Bladder microvascular endothelial cell (primary cell): ENCODE data around the gene SPRR2E. TPM values are rescaled to one million over a fixed set of nuclear protein-coding genes. Genes with fewer than 3 reads are reported as not detected.

ENCODE experiments used
- total RNA-seq: library from RNA; depleted of rRNA; stranded (reverse); fragments of >200 nt; gene quantifications from 2 replicates; pipeline ENCODE4 v1.2.3, GENCODE V29; 2014

SPRR2E gene
- total RNA-seq, result not detected in 2 replicates

DNA sequence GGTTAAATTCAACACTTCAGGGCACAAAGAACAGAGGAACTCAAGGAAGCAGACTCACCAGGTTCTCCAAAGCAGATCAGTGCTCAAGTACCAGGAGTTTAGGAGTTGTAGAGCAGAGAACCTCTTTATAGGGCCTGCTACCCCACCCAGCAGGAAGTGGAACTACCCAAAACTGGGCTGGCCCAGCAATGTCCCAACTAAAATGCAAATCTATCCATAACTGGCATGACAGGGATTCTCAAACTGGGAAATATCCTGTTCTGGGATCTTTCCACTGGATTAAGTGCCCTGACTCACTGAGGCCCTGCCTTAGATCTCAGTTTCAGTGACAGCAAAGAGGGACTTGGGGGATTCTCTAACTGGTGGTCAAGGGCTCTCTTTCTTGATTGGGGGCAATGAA, at the start of gene SPRR2E:
SPRR2E (minus strand) TSS at position 101 of the 400 bp plus-strand sequence. CDS start 775 bp downstream, outside the sequence.

DNA sequence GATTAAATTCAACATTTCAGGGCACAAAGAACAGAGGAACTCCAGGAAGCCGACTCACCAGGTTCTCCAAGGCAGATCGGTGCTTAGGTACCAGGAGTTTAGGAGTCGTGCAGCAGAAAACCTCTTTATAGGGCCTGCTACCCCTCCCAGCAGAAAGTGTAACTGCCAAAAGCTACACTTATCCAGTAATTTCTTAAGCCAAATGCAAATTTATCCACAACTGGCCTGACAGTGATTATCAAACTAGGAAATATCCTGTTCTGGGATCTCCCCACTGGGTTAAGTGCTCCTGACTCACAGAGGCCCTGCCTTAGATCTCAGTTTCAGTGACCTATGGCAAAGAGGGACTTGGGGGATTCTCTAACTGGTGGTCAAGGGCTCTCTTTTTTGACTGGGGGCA, 19.1 kb upstream of the SPRR2E start, which contains the start of gene SPRR2F:
SPRR2F (minus strand) TSS at position 101 of the 400 bp plus-strand sequence. CDS start 783 bp downstream, outside the sequence.

DNA sequence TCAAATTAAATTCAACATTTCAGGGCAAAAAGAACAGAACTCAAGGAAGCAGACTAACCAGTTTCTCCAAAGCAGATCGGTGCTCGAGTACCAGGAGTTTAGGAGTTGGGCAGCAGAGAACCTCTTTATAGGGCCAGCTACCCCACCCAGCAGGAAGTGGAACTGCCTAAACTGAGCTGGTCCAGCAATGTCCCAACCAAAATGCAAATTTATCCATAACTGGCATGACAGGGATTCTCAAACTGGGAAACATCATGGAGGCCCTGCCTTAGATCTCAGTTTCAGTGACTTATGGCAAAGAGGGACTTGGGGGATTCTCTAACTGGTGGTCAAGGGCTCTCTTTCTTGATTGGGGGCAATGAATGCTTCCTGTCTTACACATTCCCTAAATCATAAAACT, 22.8 kb downstream of the SPRR2E start, which contains the start of gene SPRR2B:
SPRR2B (minus strand) TSS at position 101 of the 400 bp plus-strand sequence. CDS start 772 bp downstream, outside the sequence.

DNA sequence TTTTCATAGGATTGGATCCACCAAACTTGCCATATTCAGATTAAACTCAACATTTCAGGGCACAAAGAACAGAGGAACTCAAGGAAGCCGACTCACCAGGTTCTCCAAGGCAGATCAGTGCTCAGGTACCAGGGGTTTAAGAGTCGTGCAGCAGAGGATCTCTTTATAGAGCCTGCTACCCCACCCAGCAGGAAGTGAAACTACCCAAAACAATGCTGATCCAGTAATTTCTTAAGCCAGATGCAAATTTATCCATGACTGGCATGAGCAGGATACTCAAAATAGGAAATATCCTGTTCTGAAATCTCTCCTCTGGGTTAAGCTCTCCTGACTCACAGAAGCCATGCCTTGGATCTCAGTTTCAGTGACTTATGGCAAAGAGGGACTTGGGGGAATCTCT, 37.0 kb downstream of the SPRR2E start, which contains the start of gene SPRR2A:
SPRR2A (minus strand) TSS at position 138 of the 400 bp plus-strand sequence. CDS start 777 bp downstream, outside the sequence.

Other genes with a start within 250 kb of the SPRR2E start
- not detected in 2 replicates for gene LCE7A, start 234.5 kb downstream of the SPRR2E start, total RNA-seq
- not detected in 2 replicates for gene SMCP, start 216.2 kb downstream of the SPRR2E start, total RNA-seq
- not detected in 2 replicates for gene IVL, start 186.0 kb downstream of the SPRR2E start, total RNA-seq
- not detected in 2 replicates for gene SPRR5, start 147.3 kb downstream of the SPRR2E start, total RNA-seq
- gene SPRR4, start 123.9 kb downstream of the SPRR2E start, total RNA-seq, result not detected in 2 replicates
- gene SPRR1A, start 110.4 kb downstream of the SPRR2E start, total RNA-seq, result not detected in 2 replicates
- not detected in 2 replicates for gene SPRR3, start 92.8 kb downstream of the SPRR2E start, total RNA-seq
- gene SPRR1B, start 63.3 kb downstream of the SPRR2E start, total RNA-seq, result not detected in 2 replicates
- not detected in 2 replicates for gene SPRR2D, start 53.4 kb downstream of the SPRR2E start, total RNA-seq
- gene SPRR2A, start 37.0 kb downstream of the SPRR2E start, total RNA-seq, result not detected in 2 replicates
- gene SPRR2B, start 22.9 kb downstream of the SPRR2E start, total RNA-seq, result not detected in 2 replicates
- gene SPRR2F, start 19.0 kb upstream of the SPRR2E start, total RNA-seq, result not detected in 2 replicates
- gene SPRR2G, start 56.4 kb upstream of the SPRR2E start, total RNA-seq, result not detected in 2 replicates
- not detected in 2 replicates for gene LELP1, start 108.9 kb upstream of the SPRR2E start, total RNA-seq
- not detected in 2 replicates for gene PRR9, start 123.1 kb upstream of the SPRR2E start, total RNA-seq
- not detected in 2 replicates for gene LORICRIN, start 165.2 kb upstream of the SPRR2E start, total RNA-seq
- 0.16 TPM in 1 of 2 replicates, not detected in the other for gene PGLYRP3, start 218.4 kb upstream of the SPRR2E start, total RNA-seq